Neuronal stem cell (in vitro differentiated cells): ENCODE results near the gene TREX2.

ENCODE experiments used
- DNase-seq: peaks from one replicate; pipeline ENCODE4 v3.0.0-alpha.2; 2013; ENCODE audit warnings: low spot score
- H2AFZ ChIP-seq: one replicate; pipeline ENCODE4 v1.6.1; 2013; ENCODE audit warnings: mild to moderate bottlenecking, low read length, inconsistent platforms
- H2AK5ac ChIP-seq: 2 replicates; pipeline ENCODE4 v1.6.1; 2013; ENCODE audit warnings: low read depth, mild to moderate bottlenecking, inconsistent platforms, low read length, moderate library complexity, mixed read lengths
- H2BK120ac ChIP-seq: 2 replicates; pipeline ENCODE4 v1.6.1; 2013; ENCODE audit warnings: low read depth, mild to moderate bottlenecking, inconsistent platforms, low read length, moderate library complexity, mixed read lengths
- H2BK12ac ChIP-seq: one replicate; pipeline ENCODE4 v1.6.1; 2013; ENCODE audit warnings: low read length, inconsistent platforms
- H2BK15ac ChIP-seq: 2 replicates; pipeline ENCODE4 v1.6.1; 2013; ENCODE audit warnings: mild to moderate bottlenecking, low read length, inconsistent platforms, mixed read lengths
- H2BK5ac ChIP-seq: one replicate; pipeline ENCODE4 v1.6.1; 2013; ENCODE audit warnings: inconsistent platforms, mild to moderate bottlenecking, low read length, moderate library complexity
- H3K14ac ChIP-seq: one replicate; pipeline ENCODE4 v1.6.1; 2013; ENCODE audit warnings: low read length, inconsistent platforms
- H3K18ac ChIP-seq: 2 replicates; pipeline ENCODE4 v1.6.1; 2013; ENCODE audit warnings: low read length, inconsistent platforms
- H3K23ac ChIP-seq: 2 replicates; pipeline ENCODE4 v1.6.1; 2013; ENCODE audit warnings: low read depth, mild to moderate bottlenecking, mixed read lengths, low read length, inconsistent platforms; ENCODE audit not compliant: poor library complexity
- H3K27ac ChIP-seq: replicated peaks from 3 replicates; pipeline ENCODE4 v1.5.1; 2013; ENCODE audit warnings: low read length, inconsistent platforms
- H3K27me3 ChIP-seq, 3 experiments: 2 replicates each; pipeline ENCODE4 v1.6.1; 2013; ENCODE audit warnings: low read length in 3 of 3, mild to moderate bottlenecking in 2 of 3, inconsistent platforms in 1 of 3, low read depth in 1 of 3, mixed read lengths in 1 of 3, moderate library complexity in 1 of 3; ENCODE audit not compliant: control insufficient read depth in 3 of 3, insufficient read depth in 3 of 3
- H3K36me3 ChIP-seq, 2 donors: replicated peaks in 1 of 2; 2 replicates each; pipeline ENCODE4 v1.6.1; 2013; ENCODE audit warnings: low read length in 2 of 2; ENCODE audit not compliant: control insufficient read depth in 2 of 2, insufficient read depth in 2 of 2
- H3K4ac ChIP-seq: 2 replicates; pipeline ENCODE4 v1.6.1; 2013; ENCODE audit warnings: inconsistent platforms, mild to moderate bottlenecking, low read length, moderate library complexity
- H3K4me1 ChIP-seq, 2 donors: 1 replicate in 1 of 2; 2 replicates in 1 of 2; pipeline ENCODE4 v1.6.1; 2013; ENCODE audit warnings: low read length in 2 of 2, low read depth in 1 of 2; ENCODE audit not compliant: control insufficient read depth in 2 of 2, insufficient read depth in 1 of 2
- H3K4me2 ChIP-seq: one replicate; pipeline ENCODE4 v1.6.1; 2013; ENCODE audit warnings: mild to moderate bottlenecking, low read length, inconsistent platforms; ENCODE audit not compliant: insufficient read depth, poor library complexity, severe bottlenecking
- H3K4me3 ChIP-seq, 2 donors: 2 replicates each; pipeline ENCODE4 v1.5.1; 2013; ENCODE audit warnings: low read length in 2 of 2, mild to moderate bottlenecking in 2 of 2, inconsistent platforms in 1 of 2, moderate library complexity in 1 of 2
- H3K79me1 ChIP-seq: one replicate; pipeline ENCODE4 v1.6.1; 2013; ENCODE audit warnings: low read depth, mild to moderate bottlenecking, inconsistent platforms, low read length, moderate library complexity
- H3K9ac ChIP-seq: one replicate; pipeline ENCODE4 v1.6.1; 2013; ENCODE audit warnings: mild to moderate bottlenecking, low read depth, low read length, inconsistent platforms; ENCODE audit not compliant: poor library complexity
- H3K9me3 ChIP-seq, 2 donors: replicated peaks in 1 of 2; 2 replicates each; pipeline versions ENCODE3 to v1.6.1; 2013; ENCODE audit warnings: low read length in 2 of 2, mild to moderate bottlenecking in 2 of 2, inconsistent platforms in 1 of 2, low read depth in 1 of 2, mixed read lengths in 1 of 2, moderate library complexity in 1 of 2; ENCODE audit not compliant: control insufficient read depth in 2 of 2, insufficient read depth in 1 of 2
- H4K8ac ChIP-seq: one replicate; pipeline ENCODE4 v1.6.1; 2013; ENCODE audit warnings: low read depth, mild to moderate bottlenecking, inconsistent platforms, low read length, moderate library complexity
- H4K91ac ChIP-seq: one replicate; pipeline ENCODE4 v1.6.1; 2013; ENCODE audit warnings: low read length, low read depth, mild to moderate bottlenecking, inconsistent platforms; ENCODE audit not compliant: poor library complexity
- WGBS, 2 donors: extraction: QIAGEN DNeasy Blood & Tissue Kit; methylation state at CpG; one replicate each; pipeline ENCODE4 v1.1.7; 2013; ENCODE audit warnings: missing lambda C conversion rate in 2 of 2, mixed read lengths in 1 of 2; ENCODE audit not compliant: insufficient read length in 2 of 2, insufficient replicate concordance in 1 of 2; ENCODE audit errors: extremely low coverage in 2 of 2; 5-methylcytosine and 5-hydroxymethylcytosine counted together

The TREX2 gene

GRCh38 chrX:153411255-153411987, 34.4 kb downstream of the TREX2 start, which contains the start of gene ZFP92:
Gene ZFP92, plus strand, starts transcription at chrX:153411472. Its CDS starts 6,851 bp downstream, at chrX:153418323.
- DNase-seq, result no peak
- Histone ChIP-seq H4K8ac (peak within 1 kb of the TSS; percentile 3), H3K18ac (no peak within 1 kb of the TSS), H2BK12ac (no peak within 1 kb of the TSS), H2BK5ac (no peak within 1 kb of the TSS), H2AFZ (no peak within 1 kb of the TSS), H3K36me3 (no peaks in the 10 kb centered on the region), H3K14ac (no peak within 1 kb of the TSS), H3K27me3 (peaks cover 0 to 81% (median 10%) of the 10 kb centered on the region in 3 experiments), H3K27ac (no peak within 1 kb of the TSS), H3K9ac (no peak within 1 kb of the TSS), H2BK120ac (no peak within 1 kb of the TSS), H2AK5ac (no peak within 1 kb of the TSS), H3K4me2 (peak within 1 kb of the TSS; percentile 73), H3K9me3 (no peaks in the 10 kb centered on the region), H4K91ac (no peak within 1 kb of the TSS), H3K23ac (no peak within 1 kb of the TSS), H3K4me1 (no peaks in the 10 kb centered on the region), H3K4me3 (peak within 1 kb of the TSS in 1 of 2 donors; percentile 65), H2BK15ac (no peak within 1 kb of the TSS), H3K79me1 (no peaks in the 10 kb centered on the region), H3K4ac (no peak within 1 kb of the TSS)
- WGBS, 2 donors, result no CpG with 5 or more reads among the region's 75 CpGs

GRCh38 chrX:153410888-153411254, 35.0 kb downstream of the TREX2 start:
- no peak for DNase-seq
- Histone ChIP-seq H4K91ac (no peak overlapping the region), H4K8ac (no peak overlapping the region), H3K4me2 (peak overlapping the region; percentile 73), H3K36me3 (no peaks in the 10 kb centered on the region), H3K27me3 (peaks cover 0 to 79% (median 10%) of the 10 kb centered on the region in 3 experiments), H2BK120ac (no peak overlapping the region), H3K4me1 (no peaks in the 10 kb centered on the region), H2AFZ (no peak overlapping the region), H2BK5ac (no peak overlapping the region), H3K23ac (no peak overlapping the region), H3K27ac (no peak overlapping the region), H2AK5ac (no peak overlapping the region), H3K79me1 (no peaks in the 10 kb centered on the region), H3K4ac (no peak overlapping the region), H3K9ac (no peak overlapping the region), H3K4me3 (no peak overlapping the region), H3K9me3 (no peaks in the 10 kb centered on the region), H2BK12ac (no peak overlapping the region), H3K18ac (no peak overlapping the region), H3K14ac (no peak overlapping the region), H2BK15ac (no peak overlapping the region)
- no CpG with 5 or more reads among the region's 12 CpGs for WGBS, 2 donors

GRCh38 chrX:153410373-153410772, 35.5 kb downstream of the TREX2 start:
- no peaks in the 10 kb centered on the region for H3K36me3 ChIP-seq
- H3K4ac ChIP-seq, result no peak overlapping the region
- no peak overlapping the region for H3K14ac ChIP-seq
- WGBS, 2 donors, result no CpG with 5 or more reads among the region's 15 CpGs
- H3K23ac ChIP-seq, result no peak overlapping the region
- H4K91ac ChIP-seq, result no peak overlapping the region
- H3K27me3 ChIP-seq, result peaks cover 0 to 81% (median 10%) of the 10 kb centered on the region in 3 experiments
- no peak overlapping the region for H3K18ac ChIP-seq
- H3K9me3 ChIP-seq, result no peaks in the 10 kb centered on the region
- DNase-seq, result no peak
- no peak overlapping the region for H2AK5ac ChIP-seq
- no peak overlapping the region for H2BK15ac ChIP-seq
- H3K9ac ChIP-seq, result no peak overlapping the region
- no peaks in the 10 kb centered on the region for H3K79me1 ChIP-seq
- no peak overlapping the region for H3K4me3 ChIP-seq
- no peak overlapping the region for H2BK12ac ChIP-seq
- H3K27ac ChIP-seq, result no peak overlapping the region
- no peak overlapping the region for H2BK5ac ChIP-seq
- H2BK120ac ChIP-seq, result no peak overlapping the region
- H3K4me2 ChIP-seq, result no peak overlapping the region
- H3K4me1 ChIP-seq, result no peaks in the 10 kb centered on the region
- no peak overlapping the region for H2AFZ ChIP-seq
- no peak overlapping the region for H4K8ac ChIP-seq

- Histone ChIP-seq H2AFZ (no peak overlapping the region), H2AK5ac (no peak overlapping the region), H3K9me3 (no peaks in the 10 kb centered on the region), H3K36me3 (no peaks in the 10 kb centered on the region), H3K4me2 (no peak overlapping the region), H3K14ac (no peak overlapping the region), H3K18ac (no peak overlapping the region), H3K4me1 (no peaks in the 10 kb centered on the region), H3K9ac (no peak overlapping the region), H2BK120ac (no peak overlapping the region), H2BK5ac (no peak overlapping the region), H3K79me1 (no peaks in the 10 kb centered on the region), H3K23ac (no peak overlapping the region), H4K91ac (no peak overlapping the region), H2BK12ac (no peak overlapping the region), H3K4me3 (no peak overlapping the region), H3K27me3 (peaks cover 0 to 87% (median 10%) of the 10 kb centered on the region in 3 experiments), H4K8ac (no peak overlapping the region), H2BK15ac (no peak overlapping the region), H3K27ac (no peak overlapping the region), H3K4ac (no peak overlapping the region)
- no CpG with 5 or more reads among the region's 30 CpGs for WGBS, 2 donors
- no peak for DNase-seq
Observed at GRCh38 chrX:153409414-153410101, 36.3 kb downstream of the TREX2 start.
